Right lobe of liver (tissue), 4 donors: ENCODE measurements around the gene SYT17.

ENCODE experiments used
- POLR2A ChIP-seq: fragments of 450-650 bp; IDR thresholded peaks from one replicate; pipeline ENCODE4 v1.6.1; 2017; ENCODE audit warnings: antibody characterized with exemption, mild to moderate bottlenecking
- TF ChIP-seq, protein P1 (sequence below), 4 donors: fragments of 200-600 bp in 3 of 4; fragments of 450-650 bp in 1 of 4; IDR thresholded peaks; one replicate each; pipeline versions ENCODE4 v1.5.1 to v1.8.0; 2016 to 2022; ENCODE audit warnings: antibody characterized with exemption in 4 of 4, mild to moderate bottlenecking in 2 of 4
- donor health status: DM: no; HTN: no; CAD: no.
- donor health status: DM: no; HTN: no; CAD: no.
- donor health status: DM: no; HTN: yes; CAD: no.

DNA sequence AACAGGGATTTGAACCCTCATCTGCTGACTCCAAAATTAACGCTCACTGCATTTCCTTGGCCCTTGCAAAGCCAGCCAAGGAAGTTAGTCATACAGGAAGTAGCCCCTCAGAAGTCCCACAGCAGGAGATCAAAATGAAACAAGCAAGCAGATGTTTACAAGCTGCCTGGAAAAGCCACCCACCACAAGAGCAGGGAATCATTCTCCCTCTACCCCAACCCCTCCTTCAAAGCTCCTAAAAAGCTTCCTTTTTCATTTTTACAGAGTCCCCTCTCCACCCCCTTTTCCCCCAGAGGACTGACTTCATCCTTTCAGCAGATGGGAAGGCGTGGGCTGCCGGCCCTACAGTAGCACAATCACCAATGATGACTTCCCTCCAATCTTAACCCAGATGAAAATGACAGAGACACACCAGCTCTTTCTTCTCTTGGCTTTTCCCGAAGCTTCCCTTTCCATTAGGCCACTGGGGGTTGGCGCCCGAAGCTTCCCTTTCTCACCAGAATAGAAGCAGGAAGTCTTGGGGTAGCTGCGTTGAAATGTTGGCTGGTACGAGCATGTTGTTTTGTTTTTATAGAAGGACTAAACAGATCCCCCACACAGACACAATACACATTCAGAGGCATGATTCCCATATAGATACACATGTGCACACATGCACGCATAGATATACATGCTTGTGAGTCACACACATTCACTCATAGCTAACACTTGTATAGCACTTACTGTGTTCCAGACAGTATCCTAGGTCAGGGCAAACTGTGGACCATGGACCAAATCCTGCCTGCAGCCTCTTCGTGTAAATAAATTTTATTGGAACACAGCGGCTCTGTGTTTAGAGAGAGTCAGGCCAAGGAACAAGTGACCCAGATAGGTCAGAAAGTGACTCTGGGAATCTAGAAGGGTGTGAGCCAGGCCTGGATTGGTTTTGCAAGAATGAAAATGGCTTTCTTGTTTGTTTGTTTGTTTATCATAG lies 36.9 kb upstream of the SYT17 start:
- TF ChIP-seq, protein P1, sequence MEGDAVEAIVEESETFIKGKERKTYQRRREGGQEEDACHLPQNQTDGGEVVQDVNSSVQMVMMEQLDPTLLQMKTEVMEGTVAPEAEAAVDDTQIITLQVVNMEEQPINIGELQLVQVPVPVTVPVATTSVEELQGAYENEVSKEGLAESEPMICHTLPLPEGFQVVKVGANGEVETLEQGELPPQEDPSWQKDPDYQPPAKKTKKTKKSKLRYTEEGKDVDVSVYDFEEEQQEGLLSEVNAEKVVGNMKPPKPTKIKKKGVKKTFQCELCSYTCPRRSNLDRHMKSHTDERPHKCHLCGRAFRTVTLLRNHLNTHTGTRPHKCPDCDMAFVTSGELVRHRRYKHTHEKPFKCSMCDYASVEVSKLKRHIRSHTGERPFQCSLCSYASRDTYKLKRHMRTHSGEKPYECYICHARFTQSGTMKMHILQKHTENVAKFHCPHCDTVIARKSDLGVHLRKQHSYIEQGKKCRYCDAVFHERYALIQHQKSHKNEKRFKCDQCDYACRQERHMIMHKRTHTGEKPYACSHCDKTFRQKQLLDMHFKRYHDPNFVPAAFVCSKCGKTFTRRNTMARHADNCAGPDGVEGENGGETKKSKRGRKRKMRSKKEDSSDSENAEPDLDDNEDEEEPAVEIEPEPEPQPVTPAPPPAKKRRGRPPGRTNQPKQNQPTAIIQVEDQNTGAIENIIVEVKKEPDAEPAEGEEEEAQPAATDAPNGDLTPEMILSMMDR (IDR thresholded peaks at IDR 0.05): no peak
- no peak for TF ChIP-seq POLR2A
